H1 (cell line): ENCODE results near the gene MTFMT. TPM values are rescaled to one million over a fixed set of nuclear protein-coding genes. Genes with fewer than 3 reads are reported as not detected.

Source experiments
- CTCF ChIA-PET: fragments of 300-600 bp; sonication (Branson Sonifier 250); formaldehyde crosslinking; loops from one replicate; lab custom pipeline; 2021; ENCODE audit not compliant: partially characterized antibody; lab: Charles Lee
- POLR2A ChIA-PET: fragments of 300-600 bp; sonication (Branson Sonifier 250); formaldehyde crosslinking; loops from one replicate; lab custom pipeline; 2021; ENCODE audit warnings: inconsistent platforms; ENCODE audit not compliant: partially characterized antibody; lab: Charles Lee
- DNase-seq, 2 experiments: peaks; one replicate each; pipeline versions ENCODE4 v3.0.0 to v3.0.0-alpha.2; 2010 to 2022; ENCODE audit warnings: low spot score in 2 of 2, low read depth in 1 of 2, mixed read lengths in 1 of 2
- FAIRE-seq: peaks from 2 replicates; lab custom pipeline; 2011; peaks lifted over from hg19 to GRCh38; lab: Jason Lieb, UNC
- H2AFZ ChIP-seq: 2 replicates; pipeline ENCODE4 v1.8.1; 2012; ENCODE audit warnings: low read length, inconsistent platforms
- H2AK5ac ChIP-seq: 2 replicates; pipeline ENCODE4 v1.6.1; 2013; ENCODE audit warnings: low read depth, low read length
- H2BK120ac ChIP-seq: replicated peaks from 2 replicates; pipeline ENCODE3; 2013; ENCODE audit warnings: low read depth, low read length, inconsistent platforms
- H2BK12ac ChIP-seq: 2 replicates; pipeline ENCODE4 v1.6.1; 2013; ENCODE audit warnings: low read depth, low read length
- H2BK15ac ChIP-seq: 2 replicates; pipeline ENCODE4 v1.6.1; 2013; ENCODE audit warnings: low read length
- H2BK20ac ChIP-seq: 2 replicates; pipeline ENCODE4 v1.6.1; 2013; ENCODE audit warnings: low read length
- H2BK5ac ChIP-seq: 2 replicates; pipeline ENCODE4 v1.6.1; 2013; ENCODE audit warnings: low read depth, low read length
- H3K14ac ChIP-seq: 2 replicates; pipeline ENCODE4 v1.6.1; 2013; ENCODE audit warnings: inconsistent platforms; ENCODE audit not compliant: insufficient read length
- H3K18ac ChIP-seq: 2 replicates; pipeline ENCODE4 v1.6.1; 2013; ENCODE audit warnings: low read length; ENCODE audit errors: extremely low read depth
- H3K23ac ChIP-seq: 2 replicates; pipeline ENCODE4 v1.6.1; 2013; ENCODE audit warnings: inconsistent platforms; ENCODE audit not compliant: insufficient read length
- H3K23me2 ChIP-seq: 2 replicates; pipeline ENCODE4 v1.6.1; 2013; ENCODE audit warnings: low read depth, low read length
- H3K27ac ChIP-seq: 2 replicates; pipeline ENCODE4 v1.6.1; 2011; ENCODE audit warnings: low read depth, low read length, inconsistent platforms
- H3K27me3 ChIP-seq, 4 experiments: replicated peaks in 1 of 4; 1 replicate in 1 of 4; 2 replicates in 3 of 4; pipeline versions ENCODE4 v1.6.1 to v1.8.1; 2011 to 2013; ENCODE audit warnings: low read length in 3 of 4, mild to moderate bottlenecking in 3 of 4, inconsistent platforms in 2 of 4, mixed read lengths in 2 of 4, moderate library complexity in 1 of 4; ENCODE audit not compliant: control insufficient read depth in 3 of 4, insufficient read depth in 3 of 4; ENCODE audit errors: extremely low read depth in 1 of 4
- H3K36me3 ChIP-seq, 4 experiments: 2 replicates each; pipeline versions ENCODE4 v1.6.1 to v1.8.1; 2011 to 2013; ENCODE audit warnings: mild to moderate bottlenecking in 4 of 4, low read length in 3 of 4, moderate library complexity in 2 of 4, control low read depth in 1 of 4, inconsistent platforms in 1 of 4; ENCODE audit not compliant: insufficient read depth in 4 of 4, control insufficient read depth in 2 of 4
- H3K4ac ChIP-seq: replicated peaks from 2 replicates; pipeline ENCODE3; 2013; ENCODE audit warnings: low read length, low read depth, mixed read lengths, inconsistent platforms; ENCODE audit not compliant: insufficient read length
- H3K4me1 ChIP-seq, 4 experiments: replicated peaks in 1 of 4; 1 replicate in 1 of 4; 2 replicates in 3 of 4; pipeline versions ENCODE4 v1.6.1 to v1.8.1; 2011 to 2013; ENCODE audit warnings: low read length in 3 of 4, inconsistent platforms in 2 of 4, mixed read lengths in 1 of 4; ENCODE audit not compliant: insufficient read depth in 4 of 4, control insufficient read depth in 3 of 4
- H3K4me2 ChIP-seq, 2 experiments: 2 replicates each; pipeline versions ENCODE4 v1.6.1 to v1.8.1; 2011 to 2013; ENCODE audit warnings: low read depth in 2 of 2, low read length in 2 of 2, control low read depth in 1 of 2, inconsistent platforms in 1 of 2, mild to moderate bottlenecking in 1 of 2; ENCODE audit not compliant: insufficient read depth in 1 of 2
- H3K4me3 ChIP-seq, 4 experiments: fragments of 200-600, 300-600 bp in 1 of 4; sonication (generic), shearing (Covaris generic), sonication (Bioruptor Twin) in 1 of 4; 2 replicates each; pipeline versions ENCODE4 v1.5.1 to v1.8.1; 2011 to 2016; ENCODE audit warnings: low read length in 4 of 4, low read depth in 3 of 4, control low read depth in 2 of 4, inconsistent platforms in 2 of 4, mild to moderate bottlenecking in 2 of 4, mixed read lengths in 1 of 4, moderate library complexity in 1 of 4; ENCODE audit not compliant: insufficient read depth in 2 of 4; ENCODE audit errors: extremely low read depth in 1 of 4
- H3K56ac ChIP-seq: replicated peaks from 2 replicates; pipeline ENCODE3; 2013; ENCODE audit warnings: low read depth, mild to moderate bottlenecking, mixed read lengths, low read length, inconsistent platforms; ENCODE audit not compliant: insufficient read length
- H3K79me1 ChIP-seq: 2 replicates; pipeline ENCODE4 v1.6.1; 2013; ENCODE audit warnings: low read depth, low read length, control low read depth
- H3K79me2 ChIP-seq, 2 experiments: 2 replicates each; pipeline versions ENCODE4 v1.6.1 to v1.8.1; 2012 to 2013; ENCODE audit warnings: low read length in 2 of 2, mild to moderate bottlenecking in 2 of 2, inconsistent platforms in 1 of 2; ENCODE audit not compliant: insufficient read depth in 2 of 2, control insufficient read depth in 1 of 2
- H3K9ac ChIP-seq, 4 experiments: replicated peaks in 1 of 4; 1 replicate in 1 of 4; 2 replicates in 3 of 4; pipeline versions ENCODE4 v1.6.1 to v1.8.1; 2011 to 2013; ENCODE audit warnings: low read depth in 3 of 4, low read length in 3 of 4, control low read depth in 2 of 4, mild to moderate bottlenecking in 2 of 4, moderate library complexity in 2 of 4, inconsistent platforms in 1 of 4; ENCODE audit errors: extremely low read depth in 1 of 4
- H3K9me3 ChIP-seq, 2 experiments: 2 replicates each; pipeline versions ENCODE4 v1.6.1 to v1.8.1; 2012 to 2013; ENCODE audit warnings: mild to moderate bottlenecking in 2 of 2, moderate library complexity in 2 of 2, control low read depth in 1 of 2, inconsistent platforms in 1 of 2, low read depth in 1 of 2, low read length in 1 of 2, mixed read lengths in 1 of 2; ENCODE audit not compliant: insufficient read depth in 2 of 2
- H4K20me1 ChIP-seq, 2 experiments: replicated peaks in 1 of 2; 2 replicates each; pipeline versions ENCODE3 to v1.8.1; 2011 to 2013; ENCODE audit warnings: inconsistent platforms in 2 of 2, low read length in 2 of 2, mild to moderate bottlenecking in 1 of 2; ENCODE audit not compliant: insufficient read depth in 2 of 2, control insufficient read depth in 1 of 2
- H4K5ac ChIP-seq: 2 replicates; pipeline ENCODE4 v1.6.1; 2013; ENCODE audit warnings: low read length, low read depth, mixed read lengths, inconsistent platforms; ENCODE audit not compliant: insufficient read length
- H4K8ac ChIP-seq: 2 replicates; pipeline ENCODE4 v1.8.0; 2013; ENCODE audit warnings: mild to moderate bottlenecking, moderate library complexity, low read length, inconsistent platforms; ENCODE audit not compliant: insufficient read depth; ENCODE audit errors: extremely low read depth
- H4K91ac ChIP-seq: replicated peaks from 2 replicates; pipeline ENCODE3; 2013; ENCODE audit warnings: low read length, mixed read lengths, inconsistent platforms; ENCODE audit not compliant: insufficient read length
- BRCA1 ChIP-seq: IDR thresholded peaks from 2 replicates; pipeline ENCODE4 v1.6.1; 2012; ENCODE audit warnings: low read depth, low read length, improper control_type of control experiment
- CHD1 ChIP-seq: IDR thresholded peaks from 2 replicates; pipeline ENCODE4 v1.6.1; 2012; ENCODE audit warnings: low read depth, low read length, improper control_type of control experiment
- CREB1 ChIP-seq: IDR thresholded peaks from 2 replicates; pipeline ENCODE4 v1.6.1; 2012; ENCODE audit warnings: inconsistent platforms
- EGR1 ChIP-seq: IDR thresholded peaks from 2 replicates; pipeline ENCODE4 v1.6.1; 2011; ENCODE audit warnings: low read depth, low read length, borderline replicate concordance
- GTF2F1 ChIP-seq: IDR thresholded peaks from 2 replicates; pipeline ENCODE4 v1.6.1; 2012; ENCODE audit warnings: low read depth, low read length, improper control_type of control experiment, borderline replicate concordance
- JUN ChIP-seq: IDR thresholded peaks from 2 replicates; pipeline ENCODE4 v1.6.1; 2011; ENCODE audit warnings: low read depth, mild to moderate bottlenecking, improper control_type of control experiment, low read length
- KDM5A ChIP-seq: fragments of 200-600 bp; IDR thresholded peaks from 2 replicates; pipeline ENCODE4 v1.7.1; 2012; ENCODE audit warnings: mild to moderate bottlenecking, low read length, inconsistent platforms, mixed read lengths
- RAD21 ChIP-seq, 2 experiments: IDR thresholded peaks in 1 of 2; conservative IDR thresholded peaks in 1 of 2; 2 replicates each; pipeline ENCODE4 v1.6.1; 2011; ENCODE audit warnings: low read depth in 2 of 2, low read length in 2 of 2, improper control_type of control experiment in 1 of 2, inconsistent platforms in 1 of 2, mild to moderate bottlenecking in 1 of 2, moderate library complexity in 1 of 2
- RFX5 ChIP-seq: IDR thresholded peaks from 2 replicates; pipeline ENCODE4 v1.6.1; 2011; ENCODE audit warnings: low read depth, low read length, improper control_type of control experiment, borderline replicate concordance
- TBP ChIP-seq: IDR thresholded peaks from 2 replicates; pipeline ENCODE4 v1.6.1; 2011; ENCODE audit warnings: low read depth, low read length, improper control_type of control experiment
- TCF12 ChIP-seq: IDR thresholded peaks from 2 replicates; pipeline ENCODE4 v1.6.1; 2011; ENCODE audit warnings: low read depth, mild to moderate bottlenecking, low read length
- YY1 ChIP-seq: IDR thresholded peaks from 2 replicates; pipeline ENCODE4 v1.6.1; 2011; ENCODE audit warnings: low read depth, mild to moderate bottlenecking, low read length
- WGBS, 2 experiments: shearing (Covaris generic) in 1 of 2; methylation state at CpG; one replicate each; pipeline versions ENCODE4 v1.1.6 to v1.1.7; 2013 to 2015; ENCODE audit warnings: low lambda C conversion rate in 2 of 2, mixed read lengths in 2 of 2, inconsistent platforms in 1 of 2, low coverage in 1 of 2, missing lambda C conversion rate in 1 of 2; ENCODE audit not compliant: insufficient replicate concordance in 2 of 2, insufficient coverage in 1 of 2, insufficient read length in 1 of 2; ENCODE audit errors: extremely low coverage in 1 of 2, missing lambda C conversion rate in 1 of 2; 5-methylcytosine and 5-hydroxymethylcytosine counted together
- polyA plus RNA-seq, 7 experiments: library from polyadenylated mRNA; depleted of rRNA in 3 of 7; stranded (reverse) in 5 of 7; unstranded in 2 of 7; fragments of >200 nt in 5 of 7; fragments of 200-250 nt in 2 of 7; gene quantifications; 1 replicate in 5 of 7; 2 replicates in 1 of 7; 4 replicates in 1 of 7; pipeline versions ENCODE4 v1.2.1 to v1.2.3, GENCODE V29; 2011 to 2013; ENCODE audit warnings: missing spikeins in 2 of 7, mixed read lengths in 2 of 7
- total RNA-seq: library from RNA; stranded (reverse); fragmentation: NEBNext Ultra II Directional; extraction: Animal tissue kit (Norgen Biotek cat#: 25700); gene quantifications from 2 replicates; pipeline ENCODE4 v1.2.1, GENCODE V29; 2021

Gene MTFMT
- total and polyA plus RNA-seq, 2 of the 8 experiments (the other 6 are each of a cell fraction or from before 2014, with no cell fraction given) = 7.7 to 20.8 TPM

- TF ChIP-seq RFX5 (no peak), RAD21 (IDR thresholded peaks at IDR 0.05 in 1 of 2, conservative IDR thresholded peaks at IDR 0.05 in 1 of 2; ENCODE audit: low read depth in 2 of 2, low read length in 2 of 2) (no peak), TBP (no peak), TCF12 (no peak), GTF2F1 (no peak), CHD1 (no peak), CREB1 (no peak), JUN (no peak), EGR1 (no peak), YY1 (no peak), BRCA1 (no peak), KDM5A (no peak)
- CTCF ChIA-PET = interaction anchor here (0.8 to 2.9 kb wide), 3 partner anchors 8 to 132 kb away, joined by 3 to 11 read pairs (median 3); no protein-coding TSS in a partner anchor
- FAIRE-seq = no peak
Observed at GRCh38 chr15:64969401-64969800, 60.0 kb downstream of the MTFMT start.

More at GRCh38 chr15:64969401-64969800, 60.0 kb downstream of the MTFMT start:
- H2BK15ac ChIP-seq = no peak overlapping the region
- no peaks in the 10 kb centered on the region for H3K79me1 ChIP-seq
- H3K56ac ChIP-seq = no peak overlapping the region
- no peak overlapping the region for H2BK5ac ChIP-seq
- no peaks in the 10 kb centered on the region for H3K27me3 ChIP-seq
- H2BK12ac ChIP-seq = no peak overlapping the region
- H3K4me1 ChIP-seq = no peaks in the 10 kb centered on the region
- no peak overlapping the region for H4K5ac ChIP-seq
- 100% methylated on average over 1 of the region's 1 CpG; no CpG with 5 or more reads in 1 of the 2 experiments for WGBS, 2 experiments
- no peak overlapping the region for H3K4me2 ChIP-seq
- no peak overlapping the region for H2BK120ac ChIP-seq
- H2BK20ac ChIP-seq = no peak overlapping the region
- peaks cover 0 to 2% of the 10 kb centered on the region in 2 experiments for H4K20me1 ChIP-seq
- no peak overlapping the region for H3K4ac ChIP-seq
- no peaks in the 10 kb centered on the region for H3K9me3 ChIP-seq
- H3K18ac ChIP-seq = no peak overlapping the region
- no peak overlapping the region for H3K27ac ChIP-seq
- POLR2A ChIA-PET = interaction anchor here (0.7 kb wide), 1 partner anchor 9 kb away, joined by 3 read pairs; no protein-coding TSS in a partner anchor
- H3K4me3 ChIP-seq = no peak overlapping the region
- no peak overlapping the region for H3K9ac ChIP-seq
- no peak overlapping the region for H2AFZ ChIP-seq
- no peak overlapping the region for H3K14ac ChIP-seq
- H2AK5ac ChIP-seq = no peak overlapping the region
- no peak overlapping the region for H4K91ac ChIP-seq
- H3K36me3 ChIP-seq = peaks cover 7 to 49% (median 34%) of the 10 kb centered on the region in 4 experiments
- no peaks in the 10 kb centered on the region for H3K23me2 ChIP-seq
- no peak for DNase-seq
- no peak overlapping the region for H3K23ac ChIP-seq
- no peak overlapping the region for H4K8ac ChIP-seq
- H3K79me2 ChIP-seq = no peaks in the 10 kb centered on the region
